GM12874 (cell line): Measurements from ENCODE around the gene PHF2.

Source experiments
- TF ChIP-seq, protein P1 (sequence below): IDR thresholded peaks from 2 replicates; pipeline ENCODE4 v1.5.1; 2011; ENCODE audit warnings: low read depth, mild to moderate bottlenecking, control low read depth, low read length, moderate library complexity; ENCODE audit not compliant: insufficient read depth

PHF2 gene

GRCh38 chr9:93726147-93726546, 149.8 kb downstream of the PHF2 start:
- TF ChIP-seq, protein P1, sequence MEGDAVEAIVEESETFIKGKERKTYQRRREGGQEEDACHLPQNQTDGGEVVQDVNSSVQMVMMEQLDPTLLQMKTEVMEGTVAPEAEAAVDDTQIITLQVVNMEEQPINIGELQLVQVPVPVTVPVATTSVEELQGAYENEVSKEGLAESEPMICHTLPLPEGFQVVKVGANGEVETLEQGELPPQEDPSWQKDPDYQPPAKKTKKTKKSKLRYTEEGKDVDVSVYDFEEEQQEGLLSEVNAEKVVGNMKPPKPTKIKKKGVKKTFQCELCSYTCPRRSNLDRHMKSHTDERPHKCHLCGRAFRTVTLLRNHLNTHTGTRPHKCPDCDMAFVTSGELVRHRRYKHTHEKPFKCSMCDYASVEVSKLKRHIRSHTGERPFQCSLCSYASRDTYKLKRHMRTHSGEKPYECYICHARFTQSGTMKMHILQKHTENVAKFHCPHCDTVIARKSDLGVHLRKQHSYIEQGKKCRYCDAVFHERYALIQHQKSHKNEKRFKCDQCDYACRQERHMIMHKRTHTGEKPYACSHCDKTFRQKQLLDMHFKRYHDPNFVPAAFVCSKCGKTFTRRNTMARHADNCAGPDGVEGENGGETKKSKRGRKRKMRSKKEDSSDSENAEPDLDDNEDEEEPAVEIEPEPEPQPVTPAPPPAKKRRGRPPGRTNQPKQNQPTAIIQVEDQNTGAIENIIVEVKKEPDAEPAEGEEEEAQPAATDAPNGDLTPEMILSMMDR: no peak
